DOHH2 (cell line): ENCODE results near the gene APOA4.
A peak's percentile ranks its signal among the peaks of the same experiment; 100 is the strongest.
"Not testable (repeated sequence)": the region's sequence is repeated elsewhere in the genome, so short reads cannot be mapped to it uniquely, and the experiment has no call there.

Experiments
- H3F3A ChIP-seq: fragments of 200-600 bp; sonication (generic), shearing (Covaris generic); 2 replicates; pipeline ENCODE4 v1.6.0; 2016; ENCODE audit warnings: antibody characterized with exemption, mild to moderate bottlenecking; ENCODE audit not compliant: control insufficient read depth, insufficient read depth
- H3K27ac ChIP-seq: fragments of 200-600 bp; sonication (generic); 2 replicates; pipeline ENCODE4 v1.5.1; 2014; ENCODE audit warnings: low read depth, mild to moderate bottlenecking, low read length, moderate library complexity
- H3K27me3 ChIP-seq: fragments of 200-600 bp; sonication (generic); 2 replicates; pipeline ENCODE4 v1.6.1; 2014; ENCODE audit warnings: mild to moderate bottlenecking, low read length, mixed read lengths; ENCODE audit not compliant: control insufficient read depth
- H3K36me3 ChIP-seq: fragments of 200-600 bp; sonication (generic); 2 replicates; pipeline ENCODE4 v1.6.1; 2014; ENCODE audit warnings: mild to moderate bottlenecking, low read length, moderate library complexity, mixed read lengths; ENCODE audit not compliant: control insufficient read depth
- H3K4me1 ChIP-seq: fragments of 200-600 bp; sonication (generic); 2 replicates; pipeline ENCODE4 v1.6.1; 2014; ENCODE audit warnings: mild to moderate bottlenecking, low read length, mixed read lengths; ENCODE audit not compliant: control insufficient read depth
- H3K4me2 ChIP-seq: fragments of 200-600 bp; sonication (generic); 2 replicates; pipeline ENCODE4 v1.6.0; 2014; ENCODE audit warnings: mild to moderate bottlenecking, low read length, moderate library complexity
- H3K4me3 ChIP-seq: fragments of 200-600 bp; sonication (generic); 2 replicates; pipeline ENCODE4 v1.5.1; 2014; ENCODE audit warnings: mild to moderate bottlenecking, low read length, mixed read lengths
- H3K79me2 ChIP-seq: fragments of 200-600 bp; sonication (generic); 2 replicates; pipeline ENCODE4 v1.6.1; 2014; ENCODE audit warnings: mild to moderate bottlenecking, low read length, mixed read lengths; ENCODE audit not compliant: control insufficient read depth
- H3K9me2 ChIP-seq: fragments of 200-600 bp; sonication (generic); replicated peaks from 2 replicates; pipeline ENCODE4 v1.6.1; 2014; ENCODE audit warnings: mild to moderate bottlenecking, low read length, mixed read lengths; ENCODE audit not compliant: control insufficient read depth
- H3K9me3 ChIP-seq: fragments of 200-600 bp; sonication (generic); 2 replicates; pipeline ENCODE4 v1.6.1; 2014; ENCODE audit warnings: antibody characterized with exemption, low read length, mixed read lengths; ENCODE audit not compliant: control insufficient read depth, insufficient read depth
- H4K20me1 ChIP-seq: fragments of 200-600 bp; sonication (generic); 2 replicates; pipeline ENCODE4 v1.6.0; 2014; ENCODE audit warnings: low read depth, mild to moderate bottlenecking, antibody characterized with exemption, low read length, moderate library complexity; ENCODE audit not compliant: control insufficient read depth, insufficient read depth
- EZH2phosphoT487 ChIP-seq: fragments of 200-600 bp; sonication (generic); IDR thresholded peaks from 2 replicates; pipeline ENCODE4 v1.6.1; 2017; ENCODE audit warnings: borderline replicate concordance, mild to moderate bottlenecking, antibody characterized with exemption, low read length, moderate library complexity, mixed read lengths
- TF ChIP-seq, protein P1 (sequence below): fragments of 200-600 bp; sonication (generic); IDR thresholded peaks from one replicate; pipeline ENCODE4 v1.5.1; 2014; ENCODE audit warnings: antibody characterized with exemption, mild to moderate bottlenecking, low read depth, low read length; ENCODE audit not compliant: poor library complexity, severe bottlenecking

The APOA4 gene

DNA sequence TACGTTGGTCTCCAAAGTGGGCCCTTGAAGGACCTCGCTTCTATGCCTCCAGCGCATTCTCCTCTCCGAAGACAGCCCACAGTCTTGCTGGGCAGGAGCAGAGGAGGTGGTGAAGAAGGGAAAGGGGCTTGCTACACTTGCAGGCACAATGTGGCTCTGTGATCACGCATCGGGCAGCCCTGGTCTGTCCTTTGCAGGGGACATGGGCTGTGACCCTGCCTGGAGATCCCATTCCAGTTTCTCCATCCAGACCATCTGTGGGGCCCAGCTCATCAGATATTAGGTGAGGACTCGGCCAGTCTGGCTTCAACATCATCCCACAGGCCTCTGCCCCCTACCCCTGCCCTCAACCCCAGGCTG lies 13.5 kb upstream of the APOA4 start:
- Histone ChIP-seq H3K4me2 (peak overlapping the region; percentile 91; the same call in 1 of the 2 replicates), H3K4me1 (peaks cover 13% of the 10 kb centered on the region), H3K79me2 (no peaks in the 10 kb centered on the region), H3K9me2 (no peaks in the 10 kb centered on the region), H3K36me3 (no peaks in the 10 kb centered on the region), H3K9me3 (no peaks in the 10 kb centered on the region), H3K27ac (no peak overlapping the region), H3F3A (no peaks in the 10 kb centered on the region), H3K4me3 (no peak overlapping the region), H3K27me3 (no peaks in the 10 kb centered on the region), H4K20me1 (no peaks in the 10 kb centered on the region)
- TF ChIP-seq, protein P1, sequence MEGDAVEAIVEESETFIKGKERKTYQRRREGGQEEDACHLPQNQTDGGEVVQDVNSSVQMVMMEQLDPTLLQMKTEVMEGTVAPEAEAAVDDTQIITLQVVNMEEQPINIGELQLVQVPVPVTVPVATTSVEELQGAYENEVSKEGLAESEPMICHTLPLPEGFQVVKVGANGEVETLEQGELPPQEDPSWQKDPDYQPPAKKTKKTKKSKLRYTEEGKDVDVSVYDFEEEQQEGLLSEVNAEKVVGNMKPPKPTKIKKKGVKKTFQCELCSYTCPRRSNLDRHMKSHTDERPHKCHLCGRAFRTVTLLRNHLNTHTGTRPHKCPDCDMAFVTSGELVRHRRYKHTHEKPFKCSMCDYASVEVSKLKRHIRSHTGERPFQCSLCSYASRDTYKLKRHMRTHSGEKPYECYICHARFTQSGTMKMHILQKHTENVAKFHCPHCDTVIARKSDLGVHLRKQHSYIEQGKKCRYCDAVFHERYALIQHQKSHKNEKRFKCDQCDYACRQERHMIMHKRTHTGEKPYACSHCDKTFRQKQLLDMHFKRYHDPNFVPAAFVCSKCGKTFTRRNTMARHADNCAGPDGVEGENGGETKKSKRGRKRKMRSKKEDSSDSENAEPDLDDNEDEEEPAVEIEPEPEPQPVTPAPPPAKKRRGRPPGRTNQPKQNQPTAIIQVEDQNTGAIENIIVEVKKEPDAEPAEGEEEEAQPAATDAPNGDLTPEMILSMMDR: no peak
- no peak for TF ChIP-seq EZH2phosphoT487

DNA sequence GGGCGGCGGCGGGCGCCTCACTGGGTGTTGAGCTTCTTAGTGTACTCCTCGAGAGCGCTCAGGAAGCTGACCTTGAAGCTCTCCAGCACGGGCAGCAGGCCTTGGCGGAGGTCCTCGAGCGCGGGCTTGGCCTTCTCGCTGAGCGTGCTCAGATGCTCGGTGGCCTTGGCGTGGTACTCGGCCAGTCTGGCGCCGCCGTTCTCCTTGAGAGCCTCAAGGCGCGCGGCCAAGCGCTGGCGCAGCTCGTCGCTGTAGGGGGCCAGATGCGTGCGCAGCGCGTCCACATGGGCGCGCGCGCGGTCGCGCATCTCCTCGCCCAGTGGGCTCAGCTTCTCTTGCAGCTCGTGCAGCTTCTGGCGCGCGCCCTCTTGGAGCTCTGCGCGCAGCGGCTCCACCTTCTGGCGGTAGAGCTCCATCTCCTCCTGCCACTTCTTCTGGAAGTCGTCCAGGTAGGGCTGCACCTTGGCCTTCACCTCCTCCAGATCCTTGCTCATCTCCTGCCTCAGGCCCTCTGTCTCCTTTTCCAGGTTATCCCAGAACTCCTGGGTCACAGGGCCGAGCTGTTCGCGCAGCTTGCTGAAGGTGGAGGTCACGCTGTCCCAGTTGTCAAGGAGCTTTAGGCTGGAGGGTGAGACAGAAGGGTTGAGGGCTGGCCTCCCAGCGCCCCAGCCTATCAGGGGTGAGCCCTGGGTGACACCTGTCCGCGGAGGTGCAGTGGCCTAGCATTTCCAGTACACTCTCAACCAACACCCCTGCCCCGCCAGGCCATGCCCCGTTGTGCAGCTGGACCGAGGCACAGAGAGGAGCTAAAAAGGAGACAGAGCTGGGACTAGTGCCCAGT lies 12.9 kb upstream of the APOA4 start:
- no peaks in the 10 kb centered on the region for H3K79me2 ChIP-seq
- peak overlapping the region; percentile 77 for H3K4me3 ChIP-seq
- H3K4me2 ChIP-seq: peak overlapping the region; percentile 91
- no peaks in the 10 kb centered on the region for H3F3A ChIP-seq
- H3K4me1 ChIP-seq: peaks cover 13% of the 10 kb centered on the region
- no peak overlapping the region for H3K27ac ChIP-seq
- H4K20me1 ChIP-seq: no peaks in the 10 kb centered on the region
- no peaks in the 10 kb centered on the region for H3K9me3 ChIP-seq
- H3K27me3 ChIP-seq: no peaks in the 10 kb centered on the region
- H3K9me2 ChIP-seq: no peaks in the 10 kb centered on the region
- TF ChIP-seq EZH2phosphoT487: no peak
- TF ChIP-seq, protein P1: peak; percentile 76
- no peaks in the 10 kb centered on the region for H3K36me3 ChIP-seq

DNA sequence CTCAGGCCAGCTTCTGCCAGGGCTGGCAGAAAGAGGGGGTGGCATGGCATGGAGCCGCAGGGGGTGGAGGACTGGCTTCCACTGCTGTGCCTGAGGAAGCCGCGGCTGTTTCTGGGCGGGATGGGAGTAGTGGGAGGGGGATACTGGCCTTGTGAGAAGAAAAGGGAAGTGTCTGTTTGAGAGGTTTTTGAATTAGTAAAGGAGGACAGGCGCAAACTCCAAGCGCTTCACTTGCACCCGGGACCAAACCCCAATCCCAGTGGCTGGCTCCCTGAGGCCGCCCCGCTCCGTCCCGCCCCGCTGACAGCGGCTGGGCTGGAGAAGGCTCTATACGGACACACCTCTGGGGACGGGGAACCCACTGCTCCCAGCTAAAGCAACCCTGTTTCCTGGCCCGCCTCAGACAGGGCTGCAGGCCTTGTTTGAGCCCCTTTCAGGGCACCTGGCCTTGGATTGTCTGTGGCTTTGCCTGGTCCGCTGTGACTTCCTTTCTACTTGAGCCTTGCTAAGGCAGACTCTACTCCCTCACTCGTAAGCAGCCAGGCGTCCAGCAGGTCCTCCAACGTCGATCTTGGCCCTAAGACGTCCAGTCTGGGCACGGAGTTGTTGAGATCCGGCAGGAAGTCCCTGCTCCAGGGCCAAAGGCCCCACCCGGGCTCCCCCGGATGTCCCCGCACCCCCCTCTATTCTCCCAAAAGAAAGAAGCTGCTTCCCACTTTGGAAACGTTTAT lies 12.1 kb upstream of the APOA4 start:
- H3K4me3 ChIP-seq: peak overlapping the region; percentile 77
- H3K27ac ChIP-seq: no peak overlapping the region

DNA sequence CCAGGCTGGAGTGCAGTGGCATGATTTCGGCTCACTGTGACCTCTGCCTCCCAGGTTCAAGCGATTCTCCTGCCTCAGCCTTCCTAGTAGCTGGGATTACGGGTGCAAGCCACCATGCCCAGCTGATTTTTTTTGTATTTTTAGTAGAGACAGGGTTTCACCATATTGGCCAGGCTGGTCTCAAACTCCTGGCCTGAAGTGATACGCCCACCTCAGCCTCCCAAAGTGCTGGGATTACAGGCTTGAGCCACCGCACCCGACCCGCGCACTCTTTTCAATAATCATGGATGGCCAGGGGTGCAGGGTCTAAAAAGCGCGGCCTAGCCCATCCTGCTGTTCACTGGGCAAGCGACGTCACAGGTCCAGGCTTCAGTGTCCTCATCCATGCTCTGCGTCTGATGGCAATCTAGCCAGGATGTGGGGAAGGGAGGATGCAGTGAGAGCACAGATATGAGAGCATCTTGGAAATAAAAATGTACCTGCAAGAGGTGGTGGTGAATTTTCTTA lies 11.5 kb upstream of the APOA4 start:
- H3K27ac ChIP-seq, H3K9me2 ChIP-seq, H3K27me3 ChIP-seq, H4K20me1 ChIP-seq, H3K79me2 ChIP-seq, H3K9me3 ChIP-seq, H3K36me3 ChIP-seq, H3F3A ChIP-seq, H3K4me3 ChIP-seq: not testable (repeated sequence)
- Histone ChIP-seq H3K4me1 (peaks cover 13% of the 10 kb centered on the region), H3K4me2 (peak overlapping the region; percentile 91; the same call in 1 of the 2 replicates)

More for the DNA sequence above, 12.1 kb upstream of the APOA4 start:
- TF ChIP-seq, protein P1: no peak
- TF ChIP-seq EZH2phosphoT487: no peak
- Histone ChIP-seq H3K9me3 (no peaks in the 10 kb centered on the region), H4K20me1 (no peaks in the 10 kb centered on the region), H3F3A (no peaks in the 10 kb centered on the region), H3K79me2 (no peaks in the 10 kb centered on the region), H3K4me1 (peaks cover 13% of the 10 kb centered on the region), H3K9me2 (no peaks in the 10 kb centered on the region), H3K36me3 (no peaks in the 10 kb centered on the region), H3K27me3 (no peaks in the 10 kb centered on the region), H3K4me2 (peak overlapping the region; percentile 91)
